CMK (cell line): Measurements from ENCODE around the gene EYA2.

Experiments
- DNase-seq: peaks from one replicate; pipeline ENCODE4 v3.0.0-alpha.2; 2010; ENCODE audit warnings: low read depth

The EYA2 gene

GRCh38 chr20:47036091-47036870, 141.6 kb downstream of the EYA2 start:
- no peak for DNase-seq

- DNase-seq, result no peak
Measured at GRCh38 chr20:47038566-47039560, 144.2 kb downstream of the EYA2 start.

GRCh38 chr20:47040506-47041125, 146.0 kb downstream of the EYA2 start:
- peak; percentile 78 for DNase-seq

GRCh38 chr20:47041396-47041899, 146.8 kb downstream of the EYA2 start:
- DNase-seq, result no peak

GRCh38 chr20:47042464-47042863, 147.8 kb downstream of the EYA2 start:
- peak; percentile 52 for DNase-seq

GRCh38 chr20:47043086-47043485, 148.4 kb downstream of the EYA2 start:
- DNase-seq, result no peak

- no peak for DNase-seq
Measured at GRCh38 chr20:47044938-47045337, 150.3 kb downstream of the EYA2 start.

- no peak for DNase-seq
Measured at GRCh38 chr20:47048054-47048453, 153.4 kb downstream of the EYA2 start.

GRCh38 chr20:47049771-47050170, 155.1 kb downstream of the EYA2 start:
- DNase-seq, result no peak

- DNase-seq, result no peak
Measured at GRCh38 chr20:47050996-47051395, 156.4 kb downstream of the EYA2 start.

GRCh38 chr20:47051936-47052526, 157.4 kb downstream of the EYA2 start:
- no peak for DNase-seq

- no peak for DNase-seq
Measured at GRCh38 chr20:47054506-47054905, 159.9 kb downstream of the EYA2 start.

GRCh38 chr20:47054945-47055344, 160.3 kb downstream of the EYA2 start:
- no peak for DNase-seq

- DNase-seq, result no peak
Measured at GRCh38 chr20:47055699-47056369, 161.2 kb downstream of the EYA2 start.

- DNase-seq, result no peak
Measured at GRCh38 chr20:47057661-47058060, 163.0 kb downstream of the EYA2 start.

- DNase-seq, result no peak
Measured at GRCh38 chr20:47058236-47058635, 163.6 kb downstream of the EYA2 start.

- DNase-seq, result no peak
Measured at GRCh38 chr20:47059536-47059935, 164.9 kb downstream of the EYA2 start.

- DNase-seq, result no peak
Measured at GRCh38 chr20:47061549-47061948, 166.9 kb downstream of the EYA2 start.

GRCh38 chr20:47062226-47062890, 167.7 kb downstream of the EYA2 start:
- no peak for DNase-seq

- DNase-seq, result no peak
Measured at GRCh38 chr20:47063407-47063806, 168.8 kb downstream of the EYA2 start.

GRCh38 chr20:47063808-47064207, 169.2 kb downstream of the EYA2 start:
- DNase-seq, result no peak
